ENCODE results near the gene BBS9. TPM values are rescaled to one million over a fixed set of nuclear protein-coding genes. Genes with fewer than 3 reads are reported as not detected.

The BBS9 gene
- total and polyA plus RNA-seq, 9 of the 15 experiments (the other 6 are each of a cell fraction or from before 2014, with no cell fraction given) = 0.77 to 3.3 (median 2.4) TPM

DNA sequence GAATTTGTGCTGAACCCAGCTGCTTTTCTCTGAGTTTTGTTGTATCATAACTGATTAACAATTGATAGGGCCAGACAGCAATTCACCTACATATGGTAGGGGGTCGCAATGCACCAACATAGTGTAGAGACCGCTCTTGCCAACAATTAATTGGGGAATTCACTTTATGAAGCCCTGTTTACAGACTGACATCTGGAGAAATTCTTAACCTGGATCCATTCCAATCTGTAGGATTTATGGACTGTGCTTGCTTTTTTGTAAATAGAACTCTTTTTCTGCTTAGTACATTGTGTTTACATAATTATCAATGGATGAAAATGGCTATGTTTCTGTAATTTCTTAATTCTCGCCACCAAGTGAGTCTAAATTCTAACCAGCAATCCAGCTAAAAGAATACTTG is 464.2 kb downstream of the BBS9 start (continued):
- TF ChIP-seq, protein P1, sequence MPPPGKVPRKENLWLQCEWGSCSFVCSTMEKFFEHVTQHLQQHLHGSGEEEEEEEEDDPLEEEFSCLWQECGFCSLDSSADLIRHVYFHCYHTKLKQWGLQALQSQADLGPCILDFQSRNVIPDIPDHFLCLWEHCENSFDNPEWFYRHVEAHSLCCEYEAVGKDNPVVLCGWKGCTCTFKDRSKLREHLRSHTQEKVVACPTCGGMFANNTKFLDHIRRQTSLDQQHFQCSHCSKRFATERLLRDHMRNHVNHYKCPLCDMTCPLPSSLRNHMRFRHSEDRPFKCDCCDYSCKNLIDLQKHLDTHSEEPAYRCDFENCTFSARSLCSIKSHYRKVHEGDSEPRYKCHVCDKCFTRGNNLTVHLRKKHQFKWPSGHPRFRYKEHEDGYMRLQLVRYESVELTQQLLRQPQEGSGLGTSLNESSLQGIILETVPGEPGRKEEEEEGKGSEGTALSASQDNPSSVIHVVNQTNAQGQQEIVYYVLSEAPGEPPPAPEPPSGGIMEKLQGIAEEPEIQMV (tag; conservative IDR thresholded peaks at IDR 0.05; ENCODE audit: low read depth) = no peak
- TF ChIP-seq, protein P2, sequence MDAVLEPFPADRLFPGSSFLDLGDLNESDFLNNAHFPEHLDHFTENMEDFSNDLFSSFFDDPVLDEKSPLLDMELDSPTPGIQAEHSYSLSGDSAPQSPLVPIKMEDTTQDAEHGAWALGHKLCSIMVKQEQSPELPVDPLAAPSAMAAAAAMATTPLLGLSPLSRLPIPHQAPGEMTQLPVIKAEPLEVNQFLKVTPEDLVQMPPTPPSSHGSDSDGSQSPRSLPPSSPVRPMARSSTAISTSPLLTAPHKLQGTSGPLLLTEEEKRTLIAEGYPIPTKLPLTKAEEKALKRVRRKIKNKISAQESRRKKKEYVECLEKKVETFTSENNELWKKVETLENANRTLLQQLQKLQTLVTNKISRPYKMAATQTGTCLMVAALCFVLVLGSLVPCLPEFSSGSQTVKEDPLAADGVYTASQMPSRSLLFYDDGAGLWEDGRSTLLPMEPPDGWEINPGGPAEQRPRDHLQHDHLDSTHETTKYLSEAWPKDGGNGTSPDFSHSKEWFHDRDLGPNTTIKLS (IDR thresholded peaks at IDR 0.05; ENCODE audit: borderline replicate concordance, low read depth) = no peak
- no peak for TF ChIP-seq ZNF165 (CRISPR knock-in tag; IDR thresholded peaks at IDR 0.05; ENCODE audit: borderline replicate concordance)

DNA sequence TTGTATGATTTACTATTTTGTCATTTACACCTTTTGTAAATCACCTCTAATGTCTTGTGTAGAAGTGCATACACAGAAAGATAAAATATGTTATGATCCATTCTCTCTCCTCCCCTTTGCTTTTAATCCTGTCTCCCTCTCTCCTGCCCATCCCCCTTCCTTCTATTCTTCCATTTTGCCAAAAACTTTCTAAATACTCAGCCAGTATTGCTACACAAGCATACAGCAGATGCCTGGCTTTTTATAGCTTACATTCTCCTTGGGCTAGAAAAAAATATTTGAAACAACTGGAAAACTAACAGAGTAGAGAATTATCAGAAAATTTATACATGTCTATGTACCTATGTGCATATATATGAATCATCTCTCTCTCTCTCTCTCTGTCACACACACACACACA is 467.3 kb downstream of the BBS9 start:
- H3K79me2 ChIP-seq (ENCODE audit: control insufficient read depth, insufficient read depth, low read length) = no peaks in the 10 kb centered on the region
- no peak for FAIRE-seq
- no peaks in the 10 kb centered on the region for H3K9me3 ChIP-seq (replicated peaks; ENCODE audit: control insufficient read depth, insufficient read depth, low read depth, low read length)
- no peak overlapping the region for H2AFZ ChIP-seq (ENCODE audit: low read depth, low read length)
- intact Hi-C loops (cut with micrococcal nuclease) = no loop called here
- in situ Hi-C loops (cut with MboI) = no loop called here
- POLR2A ChIA-PET = no interaction called here
- no peaks in the 10 kb centered on the region for H4K20me1 ChIP-seq (replicated peaks; ENCODE audit: control insufficient read depth, insufficient read depth, low read length)
- no peak overlapping the region for H3K4me3 ChIP-seq
- no peaks in the 10 kb centered on the region for H3K36me3 ChIP-seq (ENCODE audit: control insufficient read depth, insufficient read depth, low read length)
- no peak for DNase-seq (ENCODE audit: extremely low read depth in 1 of 4, low spot score in 3 of 4)
- H3K27me3 ChIP-seq (ENCODE audit: control insufficient read depth in 2 of 2, insufficient read depth in 2 of 2, low read length in 2 of 2) = no peaks in the 10 kb centered on the region
- BruUV-seq (replicated peaks) = no TSS peak
- no peaks in the 10 kb centered on the region for H3K4me1 ChIP-seq (replicated peaks in 1 of 2; ENCODE audit: control insufficient read depth in 2 of 2, insufficient read depth in 2 of 2, low read length in 2 of 2)
- no peaks in the 10 kb centered on the region for H3K9me1 ChIP-seq (ENCODE audit: control insufficient read depth, insufficient read depth, low read length)
- CTCF ChIA-PET (ENCODE audit: low intra/inter-chr PET ratio) = no interaction called here
- no peak overlapping the region for H3K9ac ChIP-seq (ENCODE audit: insufficient read depth in 1 of 2, low read depth in 2 of 2, low read length in 2 of 2)
- no peak overlapping the region for H3K4me2 ChIP-seq (ENCODE audit: insufficient read depth, low read length)
- ATAC-seq = no peak
- no peak overlapping the region for H3K27ac ChIP-seq (ENCODE audit: extremely low read depth, low read depth, low read length)
- TF ChIP-seq RBM22 (IDR thresholded peaks at IDR 0.05; ENCODE audit: low read depth, low read length, poor library complexity, severe bottlenecking) = no peak
- no peak for TF ChIP-seq NR2C1 (IDR thresholded peaks at IDR 0.05)
- no peak for TF ChIP-seq NR2C1 (tag; IDR thresholded peaks at IDR 0.05)
- no peak for TF ChIP-seq PML (IDR thresholded peaks at IDR 0.05; ENCODE audit: low read length)
- no peak for TF ChIP-seq RFX5 (IDR thresholded peaks at IDR 0.05; ENCODE audit: low read depth, low read length)
- no peak for TF ChIP-seq TAF15 (IDR thresholded peaks at IDR 0.05; ENCODE audit: low read depth, low read length)
- TF ChIP-seq, protein P3, sequence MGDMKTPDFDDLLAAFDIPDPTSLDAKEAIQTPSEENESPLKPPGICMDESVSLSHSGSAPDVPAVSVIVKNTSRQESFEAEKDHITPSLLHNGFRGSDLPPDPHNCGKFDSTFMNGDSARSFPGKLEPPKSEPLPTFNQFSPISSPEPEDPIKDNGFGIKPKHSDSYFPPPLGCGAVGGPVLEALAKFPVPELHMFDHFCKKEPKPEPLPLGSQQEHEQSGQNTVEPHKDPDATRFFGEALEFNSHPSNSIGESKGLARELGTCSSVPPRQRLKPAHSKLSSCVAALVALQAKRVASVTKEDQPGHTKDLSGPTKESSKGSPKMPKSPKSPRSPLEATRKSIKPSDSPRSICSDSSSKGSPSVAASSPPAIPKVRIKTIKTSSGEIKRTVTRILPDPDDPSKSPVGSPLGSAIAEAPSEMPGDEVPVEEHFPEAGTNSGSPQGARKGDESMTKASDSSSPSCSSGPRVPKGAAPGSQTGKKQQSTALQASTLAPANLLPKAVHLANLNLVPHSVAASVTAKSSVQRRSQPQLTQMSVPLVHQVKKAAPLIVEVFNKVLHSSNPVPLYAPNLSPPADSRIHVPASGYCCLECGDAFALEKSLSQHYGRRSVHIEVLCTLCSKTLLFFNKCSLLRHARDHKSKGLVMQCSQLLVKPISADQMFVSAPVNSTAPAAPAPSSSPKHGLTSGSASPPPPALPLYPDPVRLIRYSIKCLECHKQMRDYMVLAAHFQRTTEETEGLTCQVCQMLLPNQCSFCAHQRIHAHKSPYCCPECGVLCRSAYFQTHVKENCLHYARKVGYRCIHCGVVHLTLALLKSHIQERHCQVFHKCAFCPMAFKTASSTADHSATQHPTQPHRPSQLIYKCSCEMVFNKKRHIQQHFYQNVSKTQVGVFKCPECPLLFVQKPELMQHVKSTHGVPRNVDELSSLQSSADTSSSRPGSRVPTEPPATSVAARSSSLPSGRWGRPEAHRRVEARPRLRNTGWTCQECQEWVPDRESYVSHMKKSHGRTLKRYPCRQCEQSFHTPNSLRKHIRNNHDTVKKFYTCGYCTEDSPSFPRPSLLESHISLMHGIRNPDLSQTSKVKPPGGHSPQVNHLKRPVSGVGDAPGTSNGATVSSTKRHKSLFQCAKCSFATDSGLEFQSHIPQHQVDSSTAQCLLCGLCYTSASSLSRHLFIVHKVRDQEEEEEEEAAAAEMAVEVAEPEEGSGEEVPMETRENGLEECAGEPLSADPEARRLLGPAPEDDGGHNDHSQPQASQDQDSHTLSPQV (IDR thresholded peaks at IDR 0.05) = no peak
- TF ChIP-seq, protein P4, sequence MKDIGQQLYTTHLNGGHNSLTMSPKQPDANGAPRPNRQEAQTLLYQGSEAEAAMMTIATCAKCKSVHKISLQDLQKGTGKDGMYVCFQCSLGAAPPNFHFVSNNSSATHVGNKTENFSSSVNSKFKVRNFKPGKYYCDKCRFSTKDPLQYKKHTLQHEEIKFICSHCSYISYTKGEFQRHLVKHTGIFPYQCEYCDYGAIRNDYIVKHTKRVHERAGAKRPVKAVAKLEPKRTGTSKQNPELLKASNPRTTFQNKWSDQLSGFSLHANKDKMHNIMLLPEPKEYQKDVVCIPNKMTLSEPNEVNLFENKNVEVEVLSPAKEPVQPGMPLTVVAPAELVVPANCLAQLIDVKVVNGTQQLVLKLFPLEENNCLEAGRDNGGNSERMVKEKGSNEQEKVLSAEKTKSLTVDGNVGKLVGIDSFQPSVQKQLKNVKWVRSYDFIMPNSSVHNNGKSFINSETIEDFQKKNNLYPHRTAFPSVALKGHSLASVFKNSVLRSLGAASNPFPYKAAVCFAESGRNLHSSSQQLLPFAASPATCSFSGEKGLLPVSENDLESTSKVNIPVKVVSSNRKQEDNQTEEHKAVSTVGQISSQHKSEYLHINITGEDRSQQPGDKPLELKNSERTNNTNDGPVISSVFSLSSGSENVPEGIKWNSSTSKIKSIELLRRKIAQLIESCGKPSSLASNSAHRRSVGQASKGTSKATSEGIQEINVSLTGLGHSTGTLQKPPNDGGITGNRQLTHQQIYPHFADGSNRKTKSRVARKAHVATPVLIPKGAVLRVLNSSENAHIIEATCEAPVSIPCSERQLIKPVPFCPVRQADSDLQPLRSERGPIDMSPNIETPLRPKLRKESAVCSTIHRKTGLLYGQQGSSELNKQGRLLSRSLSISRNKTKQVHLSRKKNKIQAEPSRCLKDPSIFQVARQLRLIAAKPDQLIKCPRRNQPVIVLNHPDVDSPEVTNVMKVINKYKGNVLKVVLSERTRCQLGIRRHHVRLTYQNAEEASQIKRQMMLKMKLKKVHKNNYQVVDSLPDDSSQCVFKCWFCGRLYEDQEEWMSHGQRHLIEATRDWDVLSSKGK (CRISPR knock-in tag; IDR thresholded peaks at IDR 0.05) = no peak

Measured in K562 (cell line).